Measurements from ENCODE around the gene OR10AD1.
"Not testable (repeated sequence)": the region's sequence is repeated elsewhere in the genome, so short reads cannot be mapped to it uniquely, and the experiment has no call there.

The OR10AD1 gene

DNA sequence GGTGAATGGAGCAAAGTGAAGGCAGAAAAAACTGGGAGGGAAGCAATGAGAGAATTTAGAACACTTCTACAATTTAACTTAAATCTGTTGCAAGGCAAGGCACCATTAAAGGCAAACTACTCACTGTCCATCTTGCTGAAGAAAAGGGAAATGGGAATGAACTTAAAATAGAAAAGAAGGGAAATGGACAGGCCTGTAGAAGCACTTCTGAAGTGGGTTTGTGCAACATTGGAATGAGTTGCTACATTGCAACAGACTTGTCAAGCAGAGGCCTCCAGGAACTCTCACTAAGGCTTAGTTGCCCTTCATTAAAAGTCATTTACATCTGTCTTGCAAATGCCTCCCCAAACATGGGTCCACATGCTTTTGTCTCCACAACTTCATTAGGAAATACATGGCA is 13.7 kb upstream of the OR10AD1 start:
- peaks cover 0 to 5% (median 0%) of the 10 kb centered on the region in 5 donors for H3K27me3 ChIP-seq (ENCODE audit: control insufficient read depth in 5 of 5, insufficient read depth in 4 of 5, low read length in 5 of 5)
- H3K4me3 ChIP-seq (ENCODE audit: low read depth in 1 of 5, low read length in 5 of 5) = no peak overlapping the region
- no peak overlapping the region for H3K27ac ChIP-seq (ENCODE audit: low read depth, low read length)
- H3K9ac ChIP-seq (ENCODE audit: low read length in 5 of 5) = no peak overlapping the region
- peaks cover 0 to 5% (median 0%) of the 10 kb centered on the region in 5 donors for H3K4me1 ChIP-seq (ENCODE audit: control insufficient read depth in 5 of 5, insufficient read depth in 5 of 5, low read length in 5 of 5)
- no peaks in the 10 kb centered on the region for H3K36me3 ChIP-seq (ENCODE audit: control insufficient read depth in 5 of 5, insufficient read depth in 5 of 5, low read length in 5 of 5)
- H3K9me3 ChIP-seq (ENCODE audit: control insufficient read depth in 5 of 5, low read length in 5 of 5) = no peaks in the 10 kb centered on the region

- not testable (repeated sequence) for H3K4me1 ChIP-seq (ENCODE audit: control insufficient read depth in 5 of 5, insufficient read depth in 5 of 5, low read length in 5 of 5); H3K9ac ChIP-seq (ENCODE audit: low read length in 5 of 5); H3K27me3 ChIP-seq (ENCODE audit: control insufficient read depth in 5 of 5, insufficient read depth in 4 of 5, low read length in 5 of 5); H3K4me3 ChIP-seq (ENCODE audit: low read depth in 1 of 5, low read length in 5 of 5); H3K27ac ChIP-seq (ENCODE audit: low read depth, low read length); H3K36me3 ChIP-seq (ENCODE audit: control insufficient read depth in 5 of 5, insufficient read depth in 5 of 5, low read length in 5 of 5)
- peaks cover 0 to 17% (median 11%) of the 10 kb centered on the region in 5 donors for H3K9me3 ChIP-seq (ENCODE audit: control insufficient read depth in 5 of 5, low read length in 5 of 5)
These were observed 6.4 kb upstream of the OR10AD1 start for GRCh38 chr12:48209495-48209894.

GRCh38 chr12:48202766-48203165 is 326 bp downstream of the OR10AD1 start:
- no peak overlapping the region for H3K27ac ChIP-seq (ENCODE audit: low read depth, low read length)
- no peak overlapping the region for H3K9ac ChIP-seq (ENCODE audit: low read length in 5 of 5)
- H3K9me3 ChIP-seq (ENCODE audit: control insufficient read depth in 5 of 5, low read length in 5 of 5) = peaks cover 0 to 20% (median 14%) of the 10 kb centered on the region in 5 donors
- peaks cover 0 to 26% (median 18%) of the 10 kb centered on the region in 5 donors for H3K4me1 ChIP-seq (ENCODE audit: control insufficient read depth in 5 of 5, insufficient read depth in 5 of 5, low read length in 5 of 5)
- H3K36me3 ChIP-seq (ENCODE audit: control insufficient read depth in 5 of 5, insufficient read depth in 5 of 5, low read length in 5 of 5) = peaks cover 0 to 9% (median 0%) of the 10 kb centered on the region in 5 donors
- no peaks in the 10 kb centered on the region for H3K27me3 ChIP-seq (ENCODE audit: control insufficient read depth in 5 of 5, insufficient read depth in 4 of 5, low read length in 5 of 5)
- no peak overlapping the region for H3K4me3 ChIP-seq (ENCODE audit: low read depth in 1 of 5, low read length in 5 of 5)

- H3K4me3 ChIP-seq (ENCODE audit: low read depth in 1 of 5, low read length in 5 of 5) = no peak overlapping the region
- peaks cover 0 to 9% (median 0%) of the 10 kb centered on the region in 5 donors for H3K36me3 ChIP-seq (ENCODE audit: control insufficient read depth in 5 of 5, insufficient read depth in 5 of 5, low read length in 5 of 5)
- no peak overlapping the region for H3K9ac ChIP-seq (ENCODE audit: low read length in 5 of 5)
- H3K27ac ChIP-seq (ENCODE audit: low read depth, low read length) = no peak overlapping the region
- peaks cover 0 to 15% (median 10%) of the 10 kb centered on the region in 5 donors for H3K9me3 ChIP-seq (ENCODE audit: control insufficient read depth in 5 of 5, low read length in 5 of 5)
- H3K4me1 ChIP-seq (ENCODE audit: control insufficient read depth in 5 of 5, insufficient read depth in 5 of 5, low read length in 5 of 5) = peaks cover 0 to 34% (median 18%) of the 10 kb centered on the region in 5 donors
- H3K27me3 ChIP-seq (ENCODE audit: control insufficient read depth in 5 of 5, insufficient read depth in 4 of 5, low read length in 5 of 5) = no peaks in the 10 kb centered on the region
These were observed 1.6 kb downstream of the OR10AD1 start for GRCh38 chr12:48201516-48201915.

- peaks cover 0 to 34% (median 18%) of the 10 kb centered on the region in 5 donors for H3K4me1 ChIP-seq (ENCODE audit: control insufficient read depth in 5 of 5, insufficient read depth in 5 of 5, low read length in 5 of 5)
- no peak overlapping the region for H3K9ac ChIP-seq (ENCODE audit: low read length in 5 of 5)
- H3K9me3 ChIP-seq (ENCODE audit: control insufficient read depth in 5 of 5, low read length in 5 of 5) = peaks cover 0 to 14% (median 10%) of the 10 kb centered on the region in 5 donors
- H3K36me3 ChIP-seq (ENCODE audit: control insufficient read depth in 5 of 5, insufficient read depth in 5 of 5, low read length in 5 of 5) = peaks cover 0 to 9% (median 0%) of the 10 kb centered on the region in 5 donors
- no peak overlapping the region for H3K27ac ChIP-seq (ENCODE audit: low read depth, low read length)
- H3K4me3 ChIP-seq (ENCODE audit: low read depth in 1 of 5, low read length in 5 of 5) = no peak overlapping the region
- H3K27me3 ChIP-seq (ENCODE audit: control insufficient read depth in 5 of 5, insufficient read depth in 4 of 5, low read length in 5 of 5) = no peaks in the 10 kb centered on the region
These were observed 2.0 kb downstream of the OR10AD1 start for GRCh38 chr12:48201091-48201490.

GRCh38 chr12:48199774-48200221 is 3.3 kb downstream of the OR10AD1 start:
- no peak overlapping the region for H3K4me3 ChIP-seq (ENCODE audit: low read depth in 1 of 5, low read length in 5 of 5)
- peaks cover 0 to 5% (median 0%) of the 10 kb centered on the region in 5 donors for H3K36me3 ChIP-seq (ENCODE audit: control insufficient read depth in 5 of 5, insufficient read depth in 5 of 5, low read length in 5 of 5)
- peaks cover 0 to 8% (median 5%) of the 10 kb centered on the region in 5 donors for H3K9me3 ChIP-seq (ENCODE audit: control insufficient read depth in 5 of 5, low read length in 5 of 5)
- H3K27me3 ChIP-seq (ENCODE audit: control insufficient read depth in 5 of 5, insufficient read depth in 4 of 5, low read length in 5 of 5) = no peaks in the 10 kb centered on the region
- peak overlapping the region; percentile 99 for H3K27ac ChIP-seq (ENCODE audit: low read depth, low read length)
- H3K9ac ChIP-seq (ENCODE audit: low read length in 5 of 5) = peak overlapping the region in 2 of 5 donors; percentile 43 to 97
- H3K4me1 ChIP-seq (ENCODE audit: control insufficient read depth in 5 of 5, insufficient read depth in 5 of 5, low read length in 5 of 5) = peaks cover 0 to 34% (median 18%) of the 10 kb centered on the region in 5 donors

- Histone ChIP-seq H3K9ac (ENCODE audit: low read length in 5 of 5) (peak overlapping the region in 4 of 5 donors; percentile 89 to 100 (median 98)), H3K4me3 (ENCODE audit: low read depth in 1 of 5, low read length in 5 of 5) (peak overlapping the region; percentile 77 to 98 (median 92)), H3K36me3 (ENCODE audit: control insufficient read depth in 5 of 5, insufficient read depth in 5 of 5, low read length in 5 of 5) (no peaks in the 10 kb centered on the region), H3K4me1 (ENCODE audit: control insufficient read depth in 5 of 5, insufficient read depth in 5 of 5, low read length in 5 of 5) (peaks cover 0 to 34% (median 18%) of the 10 kb centered on the region in 5 donors), H3K27me3 (ENCODE audit: control insufficient read depth in 5 of 5, insufficient read depth in 4 of 5, low read length in 5 of 5) (peaks cover 0 to 4% (median 0%) of the 10 kb centered on the region in 5 donors), H3K27ac (ENCODE audit: low read depth, low read length) (peak overlapping the region; percentile 99), H3K9me3 (ENCODE audit: control insufficient read depth in 5 of 5, low read length in 5 of 5) (peaks cover 0 to 6% (median 4%) of the 10 kb centered on the region in 5 donors)
These were observed 4.1 kb downstream of the OR10AD1 start for GRCh38 chr12:48198985-48199384.

- peaks cover 0 to 4% (median 0%) of the 10 kb centered on the region in 5 donors for H3K9me3 ChIP-seq (ENCODE audit: control insufficient read depth in 5 of 5, low read length in 5 of 5)
These were observed 4.5 kb downstream of the OR10AD1 start for GRCh38 chr12:48198672-48198971.

GRCh38 chr12:48197971-48198671 is 5.0 kb downstream of the OR10AD1 start:
- peak overlapping the region; percentile 89 to 100 (median 99) for H3K9ac ChIP-seq (ENCODE audit: low read length in 5 of 5)
- no peaks in the 10 kb centered on the region for H3K36me3 ChIP-seq (ENCODE audit: control insufficient read depth in 5 of 5, insufficient read depth in 5 of 5, low read length in 5 of 5)
- peaks cover 0 to 3% (median 0%) of the 10 kb centered on the region in 5 donors for H3K9me3 ChIP-seq (ENCODE audit: control insufficient read depth in 5 of 5, low read length in 5 of 5)
- H3K27me3 ChIP-seq (ENCODE audit: control insufficient read depth in 5 of 5, insufficient read depth in 4 of 5, low read length in 5 of 5) = peaks cover 0 to 4% (median 0%) of the 10 kb centered on the region in 5 donors
- H3K4me1 ChIP-seq (ENCODE audit: control insufficient read depth in 5 of 5, insufficient read depth in 5 of 5, low read length in 5 of 5) = peaks cover 0 to 34% (median 18%) of the 10 kb centered on the region in 5 donors
- peak overlapping the region; percentile 77 to 98 (median 92) for H3K4me3 ChIP-seq (ENCODE audit: low read depth in 1 of 5, low read length in 5 of 5)
- peak overlapping the region; percentile 99 for H3K27ac ChIP-seq (ENCODE audit: low read depth, low read length)

More at GRCh38 chr12:48198672-48198971, 4.5 kb downstream of the OR10AD1 start:
- peak overlapping the region; percentile 77 to 98 (median 92) for H3K4me3 ChIP-seq (ENCODE audit: low read depth in 1 of 5, low read length in 5 of 5)
- peaks cover 0 to 4% (median 0%) of the 10 kb centered on the region in 5 donors for H3K27me3 ChIP-seq (ENCODE audit: control insufficient read depth in 5 of 5, insufficient read depth in 4 of 5, low read length in 5 of 5)
- peak overlapping the region; percentile 89 to 100 (median 99) for H3K9ac ChIP-seq (ENCODE audit: low read length in 5 of 5)
- no peaks in the 10 kb centered on the region for H3K36me3 ChIP-seq (ENCODE audit: control insufficient read depth in 5 of 5, insufficient read depth in 5 of 5, low read length in 5 of 5)
- peaks cover 0 to 34% (median 18%) of the 10 kb centered on the region in 5 donors for H3K4me1 ChIP-seq (ENCODE audit: control insufficient read depth in 5 of 5, insufficient read depth in 5 of 5, low read length in 5 of 5)
- H3K27ac ChIP-seq (ENCODE audit: low read depth, low read length) = peak overlapping the region; percentile 99

DNA sequence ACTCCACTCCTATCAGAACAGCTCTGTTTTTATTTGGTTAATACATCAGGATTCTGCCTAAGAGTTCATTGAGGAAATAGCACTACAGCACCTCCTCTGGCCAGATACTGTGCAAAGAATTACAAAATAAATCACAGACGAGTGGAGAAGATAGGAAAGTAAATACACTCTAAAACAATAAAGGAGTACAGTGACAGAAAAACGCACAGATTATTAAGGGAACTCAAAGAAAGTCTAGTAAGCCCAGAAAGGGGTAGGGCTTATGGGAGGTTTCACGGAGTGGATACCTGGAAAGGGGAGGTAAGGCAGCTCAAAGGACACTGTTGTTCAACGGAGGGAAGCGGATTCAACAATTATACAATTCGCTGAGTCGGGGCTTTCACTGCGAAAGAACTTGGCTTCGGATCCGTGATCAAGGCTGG is 5.5 kb downstream of the OR10AD1 start:
- Histone ChIP-seq H3K4me3 (ENCODE audit: low read depth in 1 of 5, low read length in 5 of 5) (peak overlapping the region; percentile 77 to 98 (median 92)), H3K36me3 (ENCODE audit: control insufficient read depth in 5 of 5, insufficient read depth in 5 of 5, low read length in 5 of 5) (no peaks in the 10 kb centered on the region), H3K9me3 (ENCODE audit: control insufficient read depth in 5 of 5, low read length in 5 of 5) (peaks cover 0 to 3% (median 0%) of the 10 kb centered on the region in 5 donors), H3K9ac (ENCODE audit: low read length in 5 of 5) (peak overlapping the region; percentile 62 to 100 (median 91)), H3K27ac (ENCODE audit: low read depth, low read length) (peak overlapping the region; percentile 99), H3K4me1 (ENCODE audit: control insufficient read depth in 5 of 5, insufficient read depth in 5 of 5, low read length in 5 of 5) (peaks cover 0 to 34% (median 18%) of the 10 kb centered on the region in 5 donors), H3K27me3 (ENCODE audit: control insufficient read depth in 5 of 5, insufficient read depth in 4 of 5, low read length in 5 of 5) (peaks cover 0 to 4% (median 0%) of the 10 kb centered on the region in 5 donors)

Measured in subcutaneous abdominal adipose tissue (tissue), 5 donors.